ENCODE measurements around the gene CEP164. TPM values are rescaled to one million over a fixed set of nuclear protein-coding genes. Genes with fewer than 3 reads are reported as not detected.

The CEP164 gene
- total RNA-seq, 1 experiment from 2014 or later, result 21.0 TPM

GRCh38 chr11:117461396-117462182 is 133.9 kb downstream of the CEP164 start (continued):
- no peak for TF ChIP-seq ATF3 (CRISPR knock-in tag; conservative IDR thresholded peaks at IDR 0.05)
- TF ChIP-seq NFE2L1 (CRISPR knock-in tag; IDR thresholded peaks at IDR 0.05), result no peak
- TF ChIP-seq ZNF532 (CRISPR knock-in tag; IDR thresholded peaks at IDR 0.05; ENCODE audit: borderline replicate concordance), result no peak

- ChIA-PET POLR2A (no interaction called here), CTCF (interaction anchor here (2.6 kb wide), 2 partner anchors 36 kb away, joined by 11 to 12 read pairs; no protein-coding TSS in a partner anchor)
- no peak for ATAC-seq
- H3K9me3 Mint-ChIP-seq, result no peaks in the 10 kb centered on the region
- no peaks in the 10 kb centered on the region for H3K27me3 Mint-ChIP-seq (ENCODE audit: low read depth)
- DNase-seq (ENCODE audit: low spot score), result no peak
- no peak overlapping the region for H3K4me3 Mint-ChIP-seq
- no peak overlapping the region for H3K27ac Mint-ChIP-seq
- TF ChIP-seq MXD4 (CRISPR knock-in tag; IDR thresholded peaks at IDR 0.05; ENCODE audit: borderline replicate concordance) (no peak), CBFB (CRISPR knock-in tag; IDR thresholded peaks at IDR 0.05; ENCODE audit: low read depth) (no peak), KAT7 (CRISPR knock-in tag; IDR thresholded peaks at IDR 0.05; ENCODE audit: borderline replicate concordance) (no peak), GTF2I (CRISPR knock-in tag; conservative IDR thresholded peaks at IDR 0.05) (no peak)
- H3K36me3 Mint-ChIP-seq, result no peaks in the 10 kb centered on the region
- 0 out of 2 replicates have a peak, but pooled peaks cover 4% of the 10 kb centered on the region for H3K4me1 Mint-ChIP-seq
Observed at GRCh38 chr11:117462183-117462863, 134.7 kb downstream of the CEP164 start.

GRCh38 chr11:117462864-117463247 is 135.2 kb downstream of the CEP164 start:
- DNase-seq (ENCODE audit: low spot score) (no peak), ATAC-seq (no peak)
- Mint-ChIP-seq H3K4me3 (no peak overlapping the region), H3K4me1 (0 out of 2 replicates have a peak, but pooled peaks cover 4% of the 10 kb centered on the region), H3K27ac (no peak overlapping the region), H3K9me3 (no peaks in the 10 kb centered on the region), H3K36me3 (no peaks in the 10 kb centered on the region), H3K27me3 (ENCODE audit: low read depth) (no peaks in the 10 kb centered on the region)
- CTCF ChIA-PET, result interaction anchor here (2.6 kb wide), 1 partner anchor 37 kb away, joined by 12 read pairs; no protein-coding TSS in a partner anchor
- TF ChIP-seq ZMAT4 (CRISPR knock-in tag; IDR thresholded peaks at IDR 0.05), result no peak
- TF ChIP-seq ZNF138 (CRISPR knock-in tag; conservative IDR thresholded peaks at IDR 0.05), result no peak
- TF ChIP-seq GTF2I (CRISPR knock-in tag; conservative IDR thresholded peaks at IDR 0.05), result no peak
- TF ChIP-seq ZNF396 (CRISPR knock-in tag; IDR thresholded peaks at IDR 0.05; ENCODE audit: borderline replicate concordance), result no peak
- no peak for TF ChIP-seq ZNF512 (CRISPR knock-in tag; IDR thresholded peaks at IDR 0.05; ENCODE audit: borderline replicate concordance)
- TF ChIP-seq IRF2 (CRISPR knock-in tag; IDR thresholded peaks at IDR 0.05; ENCODE audit: borderline replicate concordance, low read depth), result no peak
- no peak for TF ChIP-seq KAT7 (CRISPR knock-in tag; IDR thresholded peaks at IDR 0.05; ENCODE audit: borderline replicate concordance)
- POLR2A ChIA-PET, result no interaction called here

Other genes with a start within 250 kb of the CEP164 start
- 26.4 to 34.4 TPM (median 29.6 TPM) in 3 replicates for gene SIK3, start 229.4 kb upstream of the CEP164 start, total RNA-seq (2021)
- gene PAFAH1B2, start 183.6 kb upstream of the CEP164 start, total RNA-seq (2021), result 132 to 138 TPM (median 133 TPM) in 3 replicates
- 20.7 to 27.6 TPM (median 20.9 TPM) in 3 replicates for gene SIDT2, start 149.1 kb upstream of the CEP164 start, total RNA-seq (2021)
- 51.1 to 71.5 TPM (median 53.9 TPM) in 3 replicates for gene TAGLN, start 128.5 kb upstream of the CEP164 start, total RNA-seq (2021)
- 39.4 to 48.9 TPM (median 41.9 TPM) in 3 replicates for gene PCSK7, start 95.8 kb upstream of the CEP164 start, total RNA-seq (2021)
- gene RNF214, start 95.2 kb upstream of the CEP164 start, total RNA-seq (2021), result 35.4 to 45.0 TPM (median 37.8 TPM) in 3 replicates
- 12.2 to 15.7 TPM (median 13.8 TPM) in 3 replicates for gene BACE1-AS, start 36.5 kb upstream of the CEP164 start, total RNA-seq (2021)
- gene BACE1, start 11.6 kb upstream of the CEP164 start, total RNA-seq (2021), result 8.5 to 9.2 TPM (median 8.7 TPM) in 3 replicates